ENCODE data around the gene OR9Q1. TPM values are rescaled to one million over a fixed set of nuclear protein-coding genes. Genes with fewer than 3 reads are reported as not detected.

Gene OR9Q1
- total RNA-seq, 4 donors from 2014 or later: not detected

DNA sequence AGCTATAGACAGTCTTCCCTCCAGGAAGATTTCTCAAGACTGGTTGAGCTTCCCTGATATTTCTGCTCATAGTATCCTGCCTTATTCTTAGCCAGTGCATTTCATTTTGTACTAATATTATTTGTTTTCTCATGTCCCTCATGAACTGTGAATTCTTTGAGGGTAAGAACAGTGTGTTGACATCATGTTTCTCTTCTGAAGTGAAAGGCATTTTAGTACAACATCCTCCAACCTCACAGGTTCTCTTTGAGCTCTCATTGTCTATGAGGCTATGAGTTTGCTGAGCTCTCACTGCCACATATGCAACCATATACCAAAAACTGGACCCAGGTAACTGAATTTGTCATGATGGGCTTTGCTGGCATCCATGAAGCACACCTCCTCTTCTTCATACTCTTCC, 7.0 kb downstream of the OR9Q1 start, which contains the start of gene OR6Q1:
TSS of gene OR6Q1 (plus strand) at position 301 of the 400 bp plus-strand sequence. CDS start at position 301, 0 bp downstream.
- no peak for DNase-seq
- Histone ChIP-seq H3K27me3 (no peaks in the 10 kb centered on the region), H3K4me1 (no peaks in the 10 kb centered on the region), H3K36me3 (no peaks in the 10 kb centered on the region), H3K4me3 (no peak within 1 kb of the TSS), H3K9me3 (no peaks in the 10 kb centered on the region), H3K27ac (no peak within 1 kb of the TSS)
- in situ Hi-C loops (cut with MboI; ENCODE audit: low pct_ligation_motif_present in 1 of 4, low pct_unique_long_range_greater_than_20kb in 1 of 4, low sequenced_read_pairs in 3 of 4): no loop called here
- TF ChIP-seq EP300 (IDR thresholded peaks at IDR 0.05; ENCODE audit: low read depth) (no peak), POLR2A (IDR thresholded peaks at IDR 0.05) (no peak), POLR2AphosphoS5 (IDR thresholded peaks at IDR 0.05) (no peak)
- TF ChIP-seq, protein P1, sequence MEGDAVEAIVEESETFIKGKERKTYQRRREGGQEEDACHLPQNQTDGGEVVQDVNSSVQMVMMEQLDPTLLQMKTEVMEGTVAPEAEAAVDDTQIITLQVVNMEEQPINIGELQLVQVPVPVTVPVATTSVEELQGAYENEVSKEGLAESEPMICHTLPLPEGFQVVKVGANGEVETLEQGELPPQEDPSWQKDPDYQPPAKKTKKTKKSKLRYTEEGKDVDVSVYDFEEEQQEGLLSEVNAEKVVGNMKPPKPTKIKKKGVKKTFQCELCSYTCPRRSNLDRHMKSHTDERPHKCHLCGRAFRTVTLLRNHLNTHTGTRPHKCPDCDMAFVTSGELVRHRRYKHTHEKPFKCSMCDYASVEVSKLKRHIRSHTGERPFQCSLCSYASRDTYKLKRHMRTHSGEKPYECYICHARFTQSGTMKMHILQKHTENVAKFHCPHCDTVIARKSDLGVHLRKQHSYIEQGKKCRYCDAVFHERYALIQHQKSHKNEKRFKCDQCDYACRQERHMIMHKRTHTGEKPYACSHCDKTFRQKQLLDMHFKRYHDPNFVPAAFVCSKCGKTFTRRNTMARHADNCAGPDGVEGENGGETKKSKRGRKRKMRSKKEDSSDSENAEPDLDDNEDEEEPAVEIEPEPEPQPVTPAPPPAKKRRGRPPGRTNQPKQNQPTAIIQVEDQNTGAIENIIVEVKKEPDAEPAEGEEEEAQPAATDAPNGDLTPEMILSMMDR (IDR thresholded peaks at IDR 0.05): no peak
- intact Hi-C loops (cut with DNase I; ENCODE audit: low total_unique reads): no loop called here

DNA sequence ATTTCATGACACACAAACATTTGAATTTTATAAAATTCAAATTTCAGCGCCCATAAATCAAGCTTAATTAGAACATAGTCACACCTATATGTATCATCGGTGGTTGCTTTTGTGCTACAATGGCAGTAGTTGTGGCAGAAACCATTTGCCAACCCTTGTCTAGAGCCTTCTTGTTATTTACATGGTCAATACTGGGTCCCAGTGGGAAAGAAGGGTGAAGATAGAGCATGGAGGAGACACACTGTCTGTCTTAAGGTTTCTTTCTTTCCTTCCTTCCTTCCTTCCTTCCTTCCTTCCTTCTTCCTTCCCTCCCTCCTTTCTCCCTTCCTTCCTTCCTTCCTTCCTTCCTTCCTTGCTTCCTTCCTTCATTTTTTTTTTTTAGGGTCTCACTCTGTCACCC, 10.8 kb downstream of the OR9Q1 start:
- intact Hi-C loops (cut with DNase I; ENCODE audit: low total_unique reads): no loop called here
- TF ChIP-seq POLR2AphosphoS5 (IDR thresholded peaks at IDR 0.05) (no peak), POLR2A (IDR thresholded peaks at IDR 0.05) (no peak), EP300 (IDR thresholded peaks at IDR 0.05; ENCODE audit: low read depth) (no peak)
- TF ChIP-seq, protein P1 (IDR thresholded peaks at IDR 0.05): no peak
- in situ Hi-C loops (cut with MboI; ENCODE audit: low pct_ligation_motif_present in 1 of 4, low pct_unique_long_range_greater_than_20kb in 1 of 4, low sequenced_read_pairs in 3 of 4): no loop called here

DNA sequence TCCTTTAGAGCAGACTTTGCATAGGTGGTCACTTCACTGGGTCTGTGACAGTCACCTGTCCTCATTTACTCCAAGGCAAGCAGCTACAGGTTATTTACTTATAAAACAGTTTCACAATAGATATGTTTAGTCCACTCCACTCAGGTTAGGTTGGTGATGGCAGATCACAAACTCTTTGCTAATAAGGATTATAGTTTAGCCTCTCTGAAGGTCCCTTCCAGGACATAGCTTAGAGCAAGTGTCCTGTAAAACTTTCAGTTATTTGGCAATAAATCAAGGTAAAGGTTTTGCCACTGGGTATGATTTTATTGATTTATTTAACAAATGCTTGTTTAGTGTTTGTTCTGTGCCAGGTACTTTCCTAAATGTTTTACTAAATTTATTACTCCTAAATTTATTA, 15.9 kb downstream of the OR9Q1 start:
- no peak for DNase-seq
- in situ Hi-C loops (cut with MboI; ENCODE audit: low pct_ligation_motif_present in 1 of 4, low pct_unique_long_range_greater_than_20kb in 1 of 4, low sequenced_read_pairs in 3 of 4) (no loop called here), intact Hi-C loops (cut with DNase I; ENCODE audit: low total_unique reads) (no loop called here)
- H3K27me3 ChIP-seq: no peaks in the 10 kb centered on the region
- no peak overlapping the region for H3K4me3 ChIP-seq
- TF ChIP-seq POLR2AphosphoS5 (IDR thresholded peaks at IDR 0.05) (no peak), POLR2A (IDR thresholded peaks at IDR 0.05) (no peak), EP300 (IDR thresholded peaks at IDR 0.05; ENCODE audit: low read depth) (no peak)
- TF ChIP-seq, protein P1 (IDR thresholded peaks at IDR 0.05): no peak
- H3K27ac ChIP-seq: no peak overlapping the region
- H3K4me1 ChIP-seq: no peaks in the 10 kb centered on the region
- H3K36me3 ChIP-seq: no peaks in the 10 kb centered on the region
- H3K9me3 ChIP-seq: no peaks in the 10 kb centered on the region

More for the DNA sequence above, 10.8 kb downstream of the OR9Q1 start:
- Histone ChIP-seq H3K4me3 (no peak overlapping the region), H3K4me1 (no peaks in the 10 kb centered on the region), H3K27me3 (no peaks in the 10 kb centered on the region), H3K27ac (no peak overlapping the region), H3K9me3 (no peaks in the 10 kb centered on the region), H3K36me3 (no peaks in the 10 kb centered on the region)
- DNase-seq: no peak
- WGBS, 2 donors (ENCODE audit: low coverage in 1 of 2): 89 to 90% methylated on average over 2 of the region's 2 CpGs

DNA sequence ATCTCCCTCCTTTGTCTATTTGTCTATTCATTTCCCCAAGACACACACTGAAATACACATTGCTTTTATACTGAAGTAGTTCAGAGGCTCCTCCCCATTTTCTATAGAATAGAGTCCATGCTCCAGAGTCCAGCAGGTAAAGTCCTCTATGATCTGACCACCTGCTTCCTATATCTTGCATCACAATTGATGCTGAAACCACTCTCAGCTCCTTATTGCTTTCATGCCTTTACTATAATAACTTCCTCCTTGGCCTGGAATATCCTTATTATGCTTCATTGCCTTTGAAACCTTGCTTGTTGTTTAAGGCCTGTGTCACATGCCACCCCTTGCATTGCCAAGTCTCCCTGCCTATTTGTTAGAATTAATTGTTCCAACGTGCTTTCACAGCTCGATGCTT, 19.7 kb downstream of the OR9Q1 start:
- DNase-seq: no peak
- Histone ChIP-seq H3K4me3 (no peak overlapping the region), H3K27me3 (no peaks in the 10 kb centered on the region), H3K36me3 (no peaks in the 10 kb centered on the region), H3K9me3 (no peaks in the 10 kb centered on the region), H3K4me1 (no peaks in the 10 kb centered on the region), H3K27ac (no peak overlapping the region)
- intact Hi-C loops (cut with DNase I; ENCODE audit: low total_unique reads) (no loop called here), in situ Hi-C loops (cut with MboI; ENCODE audit: low pct_ligation_motif_present in 1 of 4, low pct_unique_long_range_greater_than_20kb in 1 of 4, low sequenced_read_pairs in 3 of 4) (no loop called here)
- 48 to 60% methylated on average over 2 of the region's 2 CpGs for WGBS, 2 donors (ENCODE audit: low coverage in 1 of 2)
- TF ChIP-seq, protein P1 (IDR thresholded peaks at IDR 0.05): no peak
- TF ChIP-seq POLR2AphosphoS5 (IDR thresholded peaks at IDR 0.05): no peak
- TF ChIP-seq POLR2A (IDR thresholded peaks at IDR 0.05): no peak
- no peak for TF ChIP-seq EP300 (IDR thresholded peaks at IDR 0.05; ENCODE audit: low read depth)

All from transverse colon (tissue), 4 donors.